ENCODE results near the gene LSM12.
"Not testable (repeated sequence)": the region's sequence is repeated elsewhere in the genome, so short reads cannot be mapped to it uniquely, and the experiment has no call there.

DNA sequence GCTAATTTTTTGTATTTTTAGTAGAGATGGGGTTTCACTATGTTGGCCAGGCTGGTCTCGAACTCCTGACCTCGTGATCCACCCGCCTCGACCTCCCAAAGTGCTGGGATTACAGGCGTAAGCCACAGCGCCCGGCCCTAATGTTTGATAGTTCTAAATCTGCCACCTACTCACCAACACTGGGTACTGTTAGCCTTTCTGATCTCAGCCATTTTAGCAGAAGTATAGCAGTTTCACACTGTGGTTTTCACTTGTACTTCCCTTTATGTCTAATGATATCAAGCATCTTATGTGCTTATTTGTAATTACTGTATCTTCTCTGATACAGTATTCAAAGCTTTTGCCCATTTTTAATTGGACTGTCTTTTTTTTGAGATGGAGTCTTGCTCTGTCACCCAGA lies 19.6 kb downstream of the LSM12 start:
- TF ChIP-seq, protein P1, sequence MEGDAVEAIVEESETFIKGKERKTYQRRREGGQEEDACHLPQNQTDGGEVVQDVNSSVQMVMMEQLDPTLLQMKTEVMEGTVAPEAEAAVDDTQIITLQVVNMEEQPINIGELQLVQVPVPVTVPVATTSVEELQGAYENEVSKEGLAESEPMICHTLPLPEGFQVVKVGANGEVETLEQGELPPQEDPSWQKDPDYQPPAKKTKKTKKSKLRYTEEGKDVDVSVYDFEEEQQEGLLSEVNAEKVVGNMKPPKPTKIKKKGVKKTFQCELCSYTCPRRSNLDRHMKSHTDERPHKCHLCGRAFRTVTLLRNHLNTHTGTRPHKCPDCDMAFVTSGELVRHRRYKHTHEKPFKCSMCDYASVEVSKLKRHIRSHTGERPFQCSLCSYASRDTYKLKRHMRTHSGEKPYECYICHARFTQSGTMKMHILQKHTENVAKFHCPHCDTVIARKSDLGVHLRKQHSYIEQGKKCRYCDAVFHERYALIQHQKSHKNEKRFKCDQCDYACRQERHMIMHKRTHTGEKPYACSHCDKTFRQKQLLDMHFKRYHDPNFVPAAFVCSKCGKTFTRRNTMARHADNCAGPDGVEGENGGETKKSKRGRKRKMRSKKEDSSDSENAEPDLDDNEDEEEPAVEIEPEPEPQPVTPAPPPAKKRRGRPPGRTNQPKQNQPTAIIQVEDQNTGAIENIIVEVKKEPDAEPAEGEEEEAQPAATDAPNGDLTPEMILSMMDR (IDR thresholded peaks at IDR 0.05; ENCODE audit: low read depth, low read length, poor library complexity, severe bottlenecking) = not testable (repeated sequence)
- not testable (repeated sequence) for TF ChIP-seq EZH2phosphoT487 (IDR thresholded peaks at IDR 0.05; ENCODE audit: borderline replicate concordance, low read length)
